Measurements from ENCODE around the gene TNFRSF14. TPM values are rescaled to one million over a fixed set of nuclear protein-coding genes. Genes with fewer than 3 reads are reported as not detected.
A peak's percentile ranks its signal among the peaks of the same experiment; 100 is the strongest.

TNFRSF14 gene
- total and polyA plus RNA-seq, 2 donors (not counting 1 experiment from before 2014, with no cell fraction given), result 239 to 427 TPM

GRCh38 chr1:2554621-2555387 lies 1.4 kb upstream of the TNFRSF14 start:
- Histone ChIP-seq H2AFZ (ENCODE audit: insufficient read depth, low read depth, low read length, poor library complexity, severe bottlenecking) (peak overlapping the region; percentile 74), H3K9ac (ENCODE audit: low read length) (peak overlapping the region; percentile 90)

More at GRCh38 chr1:2554621-2555387, 1.4 kb upstream of the TNFRSF14 start:
- peaks cover 42 to 54% of the 10 kb centered on the region in 2 donors for H3K4me1 ChIP-seq (ENCODE audit: control insufficient read depth in 2 of 2, insufficient read depth in 2 of 2, low read length in 2 of 2)
- CTCF ChIA-PET, result interaction anchor here (0.6 to 3.9 kb wide), 11 partner anchors 9 to 870 kb away, joined by 3 to 47 read pairs (median 4); partner anchors contain the start of gene PRXL2B
- DNase-seq (peak; percentile 85), ATAC-seq (ENCODE audit: low read depth) (peak; percentile 28)
- intact Hi-C loops (cut with micrococcal nuclease), result loop anchor here (1.0 kb wide), 1 partner anchor 23 kb away; no protein-coding TSS in a partner anchor
- H3K4me3 ChIP-seq (ENCODE audit: control extremely low read depth in 1 of 5, extremely low read depth in 1 of 5, insufficient read depth in 1 of 5, low read depth in 2 of 5, low read length in 4 of 5), result peak overlapping the region in 4 of 5 experiments; percentile 83 to 91 (median 88)
- no peaks in the 10 kb centered on the region for H3K27me3 ChIP-seq (replicated peaks in 1 of 4; ENCODE audit: control extremely low read depth in 1 of 4, control insufficient read depth in 3 of 4, insufficient read depth in 4 of 4, low read length in 3 of 4)
- peaks cover 58% of the 10 kb centered on the region for H3K4me1 Mint-ChIP-seq
- peak overlapping the region; percentile 97 for H3K27ac Mint-ChIP-seq
- TF ChIP-seq CTCF (IDR thresholded peaks at IDR 0.05), result peak; percentile 57
- no peak for TF ChIP-seq EZH2 (IDR thresholded peaks at IDR 0.05; ENCODE audit: borderline replicate concordance, insufficient read depth, low read depth, low read length, poor library complexity, severe bottlenecking)
- peak overlapping the region; percentile 100 for H3K4me2 ChIP-seq (replicated peaks; ENCODE audit: low read depth, low read length, poor library complexity, severe bottlenecking)
- no peaks in the 10 kb centered on the region for H3K9me3 Mint-ChIP-seq (ENCODE audit: insufficient read depth)
- no peaks in the 10 kb centered on the region for H3K27me3 Mint-ChIP-seq
- peaks cover 31% of the 10 kb centered on the region for H3K79me2 ChIP-seq (ENCODE audit: control insufficient read depth, insufficient read depth, low read length)
- peak overlapping the region; percentile 95 for H3K4me3 Mint-ChIP-seq
- H3K36me3 ChIP-seq (replicated peaks in 1 of 2; ENCODE audit: control extremely low read depth in 1 of 2, control insufficient read depth in 1 of 2, extremely low read depth in 1 of 2, insufficient read depth in 2 of 2, low read length in 1 of 2), result peaks cover 0 to 19% of the 10 kb centered on the region in 2 experiments
- 30% methylated on average over 16 of the region's 19 CpGs for WGBS (ENCODE audit: insufficient coverage)
- peaks cover 0 to 3% (median 0%) of the 10 kb centered on the region in 3 donors for H3K9me3 ChIP-seq (ENCODE audit: control extremely low read depth in 1 of 3, control insufficient read depth in 2 of 3, insufficient read depth in 1 of 3, low read length in 2 of 3)
- H4K20me1 ChIP-seq (ENCODE audit: control insufficient read depth, insufficient read depth, low read length, poor library complexity, severe bottlenecking), result peaks cover 19% of the 10 kb centered on the region
- H3K27ac ChIP-seq (ENCODE audit: low read length in 2 of 2), result peak overlapping the region; percentile 87 to 99
- POLR2A ChIA-PET, result interaction anchor here (1.1 to 3.0 kb wide), 5 partner anchors 8 to 360 kb away, joined by 3 to 77 read pairs (median 30); partner anchors contain the start of gene PRXL2B

Measured in B cell (primary cell).